Osteoblast (primary cell): ENCODE data around the gene CPNE6. TPM values are rescaled to one million over a fixed set of nuclear protein-coding genes. Genes with fewer than 3 reads are reported as not detected.
A peak's percentile ranks its signal among the peaks of the same experiment; 100 is the strongest.

Experiments
- DNase-seq: peaks from one replicate; pipeline ENCODE4 v3.0.0; 2011; ENCODE audit warnings: low spot score, mixed read lengths; ENCODE audit not compliant: insufficient read length; ENCODE audit errors: missing footprints
- H2AFZ ChIP-seq: 2 replicates; pipeline ENCODE4 v1.6.0; 2011; ENCODE audit warnings: mild to moderate bottlenecking, low read length
- H3K27ac ChIP-seq: 2 replicates; pipeline ENCODE4 v1.5.1; 2011; ENCODE audit warnings: mild to moderate bottlenecking, low read depth, low read length, moderate library complexity
- H3K27me3 ChIP-seq: 2 replicates; pipeline ENCODE4 v1.6.0; 2012; ENCODE audit warnings: mild to moderate bottlenecking, control low read depth, inconsistent platforms, low read length, moderate library complexity; ENCODE audit not compliant: insufficient read depth
- H3K36me3 ChIP-seq: 2 replicates; pipeline ENCODE4 v1.5.1; 2011; ENCODE audit warnings: mild to moderate bottlenecking, low read length, control low read depth, moderate library complexity; ENCODE audit not compliant: insufficient read depth
- H3K4me1 ChIP-seq: 2 replicates; pipeline ENCODE4 v1.5.1; 2011; ENCODE audit warnings: mild to moderate bottlenecking, low read length, control low read depth, moderate library complexity; ENCODE audit not compliant: insufficient read depth
- H3K4me2 ChIP-seq: 2 replicates; pipeline ENCODE4 v1.6.0; 2011; ENCODE audit warnings: mild to moderate bottlenecking, low read length; ENCODE audit not compliant: insufficient read depth
- H3K4me3 ChIP-seq: fragments of 200-600 bp; sonication (generic); 3 replicates; pipeline ENCODE4 v1.5.1; 2012; ENCODE audit warnings: mild to moderate bottlenecking, low read length, inconsistent platforms; ENCODE audit not compliant: insufficient read depth
- H3K79me2 ChIP-seq: 2 replicates; pipeline ENCODE4 v1.6.0; 2012; ENCODE audit warnings: mild to moderate bottlenecking, low read length, control low read depth, inconsistent platforms; ENCODE audit not compliant: insufficient read depth
- H3K9me3 ChIP-seq: 2 replicates; pipeline ENCODE4 v1.5.1; 2011; ENCODE audit warnings: low read depth, low read length, control low read depth
- H4K20me1 ChIP-seq: 2 replicates; pipeline ENCODE4 v1.6.0; 2012; ENCODE audit warnings: mild to moderate bottlenecking, low read length, control low read depth; ENCODE audit not compliant: insufficient read depth
- total RNA-seq: library from RNA; depleted of rRNA; stranded (reverse); fragments of >200 nt; gene quantifications from 2 replicates; pipeline ENCODE4 v1.2.3, GENCODE V29; 2012
- TF ChIP-seq, protein P1 (sequence below): IDR thresholded peaks from 2 replicates; pipeline ENCODE4 v1.5.1; 2011; ENCODE audit warnings: mild to moderate bottlenecking, low read depth, low read length, moderate library complexity; ENCODE audit errors: extremely low read depth

The CPNE6 gene
- total RNA-seq, 1 donor = not detected

DNA sequence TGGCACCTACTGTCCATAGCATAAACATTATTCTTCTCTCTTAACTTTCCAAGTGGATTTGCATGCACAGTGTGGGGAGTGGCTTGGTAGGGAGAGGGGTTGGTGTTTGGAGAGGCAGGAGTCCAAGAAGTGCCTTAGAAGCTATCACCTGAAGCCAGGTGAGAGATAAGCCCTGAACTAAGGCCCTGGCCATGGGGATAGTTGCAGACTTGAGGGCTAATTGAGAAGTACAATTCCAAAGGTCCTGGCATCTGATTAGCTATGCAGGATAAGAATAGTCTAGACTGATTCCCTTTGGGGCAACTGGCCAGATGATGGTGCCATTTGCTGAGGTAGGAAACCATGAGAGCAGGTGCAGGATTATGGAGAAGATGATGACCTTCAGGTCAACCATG is 20.7 kb downstream of the CPNE6 start:
- Histone ChIP-seq H3K36me3 (no peaks in the 10 kb centered on the region), H3K27ac (no peak overlapping the region), H3K79me2 (peaks cover 10% of the 10 kb centered on the region), H2AFZ (no peak overlapping the region), H3K4me1 (peaks cover 10% of the 10 kb centered on the region), H3K4me3 (no peak overlapping the region), H3K9me3 (no peaks in the 10 kb centered on the region), H4K20me1 (no peaks in the 10 kb centered on the region), H3K4me2 (no peak overlapping the region), H3K27me3 (no peaks in the 10 kb centered on the region)
- no peak for DNase-seq
- TF ChIP-seq, protein P1, sequence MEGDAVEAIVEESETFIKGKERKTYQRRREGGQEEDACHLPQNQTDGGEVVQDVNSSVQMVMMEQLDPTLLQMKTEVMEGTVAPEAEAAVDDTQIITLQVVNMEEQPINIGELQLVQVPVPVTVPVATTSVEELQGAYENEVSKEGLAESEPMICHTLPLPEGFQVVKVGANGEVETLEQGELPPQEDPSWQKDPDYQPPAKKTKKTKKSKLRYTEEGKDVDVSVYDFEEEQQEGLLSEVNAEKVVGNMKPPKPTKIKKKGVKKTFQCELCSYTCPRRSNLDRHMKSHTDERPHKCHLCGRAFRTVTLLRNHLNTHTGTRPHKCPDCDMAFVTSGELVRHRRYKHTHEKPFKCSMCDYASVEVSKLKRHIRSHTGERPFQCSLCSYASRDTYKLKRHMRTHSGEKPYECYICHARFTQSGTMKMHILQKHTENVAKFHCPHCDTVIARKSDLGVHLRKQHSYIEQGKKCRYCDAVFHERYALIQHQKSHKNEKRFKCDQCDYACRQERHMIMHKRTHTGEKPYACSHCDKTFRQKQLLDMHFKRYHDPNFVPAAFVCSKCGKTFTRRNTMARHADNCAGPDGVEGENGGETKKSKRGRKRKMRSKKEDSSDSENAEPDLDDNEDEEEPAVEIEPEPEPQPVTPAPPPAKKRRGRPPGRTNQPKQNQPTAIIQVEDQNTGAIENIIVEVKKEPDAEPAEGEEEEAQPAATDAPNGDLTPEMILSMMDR = no peak

- no peak overlapping the region for H3K27ac ChIP-seq
- no peaks in the 10 kb centered on the region for H3K36me3 ChIP-seq
- H3K4me1 ChIP-seq = peaks cover 10% of the 10 kb centered on the region
- H3K4me3 ChIP-seq = no peak overlapping the region
- no peaks in the 10 kb centered on the region for H3K27me3 ChIP-seq
- H2AFZ ChIP-seq = no peak overlapping the region
- H3K4me2 ChIP-seq = no peak overlapping the region
- no peaks in the 10 kb centered on the region for H3K9me3 ChIP-seq
- peaks cover 10% of the 10 kb centered on the region for H3K79me2 ChIP-seq
- TF ChIP-seq, protein P1 = no peak
- peak; percentile 30 for DNase-seq
- H4K20me1 ChIP-seq = no peaks in the 10 kb centered on the region
These were observed 21.3 kb downstream of the CPNE6 start for GRCh38 chr14:24092505-24093206.

DNA sequence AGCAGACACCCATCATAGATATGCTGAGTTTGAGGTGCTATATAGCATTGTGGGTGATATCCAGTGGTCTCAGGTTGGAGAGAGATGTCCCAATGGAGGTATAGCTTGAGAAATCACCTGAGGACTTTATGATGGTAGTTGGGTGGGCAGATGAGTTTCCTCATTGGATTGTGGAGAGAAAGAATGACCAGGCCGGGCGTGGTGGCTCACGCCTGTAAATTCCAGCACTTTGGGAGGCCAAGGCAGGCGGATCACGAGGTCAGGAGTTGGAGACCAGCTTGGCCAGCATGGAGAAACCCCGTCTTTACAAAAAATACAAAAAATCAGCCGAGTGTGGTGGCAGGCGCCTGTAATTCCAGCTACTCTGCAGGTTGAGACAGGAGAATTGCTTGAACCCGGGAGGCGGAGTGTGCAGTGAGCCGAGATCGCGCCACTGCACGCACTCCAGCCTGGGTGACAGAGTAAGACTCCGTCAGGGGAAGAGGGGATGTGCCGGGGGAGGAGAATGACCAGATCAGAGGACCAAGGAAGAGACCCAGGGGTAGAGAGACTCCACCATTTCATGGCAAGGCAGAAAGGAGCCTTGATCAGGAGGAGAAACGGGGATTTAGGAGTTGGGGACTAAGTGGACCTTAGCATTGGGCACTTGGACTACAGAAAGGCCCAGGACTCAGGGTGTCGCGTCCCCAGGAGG is 22.0 kb downstream of the CPNE6 start:
- H3K4me3 ChIP-seq = peak overlapping the region; percentile 92
- peaks cover under 1% of the 10 kb centered on the region for H3K36me3 ChIP-seq

More for the DNA sequence above, 22.0 kb downstream of the CPNE6 start:
- Histone ChIP-seq H3K27me3 (no peaks in the 10 kb centered on the region), H3K4me1 (peaks cover 10% of the 10 kb centered on the region), H2AFZ (peak overlapping the region; percentile 91), H4K20me1 (no peaks in the 10 kb centered on the region), H3K27ac (no peak overlapping the region), H3K79me2 (peaks cover 10% of the 10 kb centered on the region), H3K9me3 (no peaks in the 10 kb centered on the region), H3K4me2 (peak overlapping the region; percentile 89)
- DNase-seq = peak; percentile 36
- TF ChIP-seq, protein P1 = no peak
